NB4 (cell line): ENCODE measurements around the gene AZGP1.

Experiments used
- CTCF ChIP-seq: IDR thresholded peaks from one replicate; pipeline ENCODE4 v1.5.1; 2012; ENCODE audit warnings: low read depth, low read length
- MAX ChIP-seq: IDR thresholded peaks from 2 replicates; pipeline ENCODE4 v1.6.1; 2011; ENCODE audit warnings: low read depth, low read length
- POLR2A ChIP-seq: IDR thresholded peaks from 2 replicates; pipeline ENCODE4 v1.6.1; 2011; ENCODE audit warnings: mild to moderate bottlenecking; ENCODE audit not compliant: insufficient read length; ENCODE audit errors: extremely low read depth

GRCh38 chr7:99947608-99948007, 28.2 kb downstream of the AZGP1 start:
- TF ChIP-seq CTCF (no peak), POLR2A (no peak), MAX (no peak)
